ENCODE data around the gene IGLON5. TPM values are rescaled to one million over a fixed set of nuclear protein-coding genes. Genes with fewer than 3 reads are reported as not detected.

The IGLON5 gene
- total and polyA plus RNA-seq, 2 donors from 2014 or later: 0.15 TPM; not detected in 1

DNA sequence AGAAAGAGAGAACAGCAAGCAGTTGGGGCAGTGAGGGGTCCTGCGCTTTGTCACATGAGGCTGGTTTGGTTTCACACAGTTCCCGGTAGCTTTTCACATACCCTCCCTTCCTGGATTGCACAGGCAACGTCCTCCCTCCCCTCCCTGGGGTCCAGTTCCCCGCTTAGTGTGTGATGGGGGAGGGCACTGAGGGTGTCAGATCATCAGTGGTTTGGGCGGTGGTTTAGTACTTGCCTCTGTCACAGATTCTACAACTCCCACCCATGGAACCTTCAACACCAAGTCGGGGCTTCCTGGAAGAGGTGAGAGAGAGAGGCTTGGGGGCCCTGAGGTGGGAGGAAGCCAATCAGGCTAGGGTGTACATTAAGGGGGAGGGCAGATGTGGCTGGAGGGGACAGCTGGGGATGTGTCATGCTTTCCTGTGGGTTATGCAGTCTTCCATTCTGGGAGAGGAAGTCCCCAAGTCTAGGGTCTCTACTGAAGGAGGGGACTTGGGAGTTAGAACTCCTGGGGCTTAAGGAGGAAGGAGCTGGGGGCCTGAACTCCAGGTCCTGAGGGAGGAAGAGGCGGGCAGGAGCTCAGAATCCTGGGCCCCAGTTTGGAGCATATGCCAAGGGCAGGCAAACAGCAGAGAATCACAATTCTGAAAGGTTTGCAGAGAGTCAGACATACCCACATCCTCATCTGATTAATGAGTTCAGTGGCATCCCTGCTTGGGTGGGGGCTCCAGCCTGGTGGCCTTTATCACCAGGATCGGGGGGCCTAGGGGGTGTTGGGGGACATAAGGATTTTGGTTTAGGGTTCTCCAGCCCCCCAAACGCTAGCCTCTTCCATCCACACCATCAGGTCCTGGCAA is 61.4 kb downstream of the IGLON5 start, which contains the start of gene NKG7:
Gene NKG7 (minus strand): TSS at position 6 of the 856 bp plus-strand sequence. CDS start 119 bp downstream, outside the sequence.
- H3K9ac ChIP-seq (ENCODE audit: low read length in 3 of 3): no peak within 1 kb of the TSS
- H3K4me1 ChIP-seq (ENCODE audit: control insufficient read depth in 2 of 3, insufficient read depth in 2 of 3, low read depth in 1 of 3, low read length in 3 of 3): no peaks in the 10 kb centered on the region
- DNase-seq: peak in 2 of 5 donors; percentile 20 to 48
- TF ChIP-seq, protein P1, sequence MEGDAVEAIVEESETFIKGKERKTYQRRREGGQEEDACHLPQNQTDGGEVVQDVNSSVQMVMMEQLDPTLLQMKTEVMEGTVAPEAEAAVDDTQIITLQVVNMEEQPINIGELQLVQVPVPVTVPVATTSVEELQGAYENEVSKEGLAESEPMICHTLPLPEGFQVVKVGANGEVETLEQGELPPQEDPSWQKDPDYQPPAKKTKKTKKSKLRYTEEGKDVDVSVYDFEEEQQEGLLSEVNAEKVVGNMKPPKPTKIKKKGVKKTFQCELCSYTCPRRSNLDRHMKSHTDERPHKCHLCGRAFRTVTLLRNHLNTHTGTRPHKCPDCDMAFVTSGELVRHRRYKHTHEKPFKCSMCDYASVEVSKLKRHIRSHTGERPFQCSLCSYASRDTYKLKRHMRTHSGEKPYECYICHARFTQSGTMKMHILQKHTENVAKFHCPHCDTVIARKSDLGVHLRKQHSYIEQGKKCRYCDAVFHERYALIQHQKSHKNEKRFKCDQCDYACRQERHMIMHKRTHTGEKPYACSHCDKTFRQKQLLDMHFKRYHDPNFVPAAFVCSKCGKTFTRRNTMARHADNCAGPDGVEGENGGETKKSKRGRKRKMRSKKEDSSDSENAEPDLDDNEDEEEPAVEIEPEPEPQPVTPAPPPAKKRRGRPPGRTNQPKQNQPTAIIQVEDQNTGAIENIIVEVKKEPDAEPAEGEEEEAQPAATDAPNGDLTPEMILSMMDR (IDR thresholded peaks at IDR 0.05; ENCODE audit: borderline replicate concordance, extremely low read depth, insufficient read depth): no peak
- FAIRE-seq: no peak
- no peak within 1 kb of the TSS for H3K27ac ChIP-seq (ENCODE audit: low read depth in 2 of 2, low read length in 2 of 2)
- H3K4me3 ChIP-seq (ENCODE audit: low read length in 3 of 3): no peak within 1 kb of the TSS
- H3K36me3 ChIP-seq (ENCODE audit: control insufficient read depth in 2 of 3, insufficient read depth in 3 of 3, low read length in 3 of 3): no peaks in the 10 kb centered on the region
- intact Hi-C loops (cut with DNase I): no loop called here
- no peaks in the 10 kb centered on the region for H3K9me3 ChIP-seq (ENCODE audit: control insufficient read depth in 2 of 3, insufficient read depth in 1 of 3, low read length in 3 of 3)
- H3K27me3 ChIP-seq (ENCODE audit: control insufficient read depth, insufficient read depth, low read length): no peaks in the 10 kb centered on the region

GRCh38 chr19:51375504-51376221 is 64.2 kb downstream of the IGLON5 start:
- Histone ChIP-seq H3K4me1 (ENCODE audit: control insufficient read depth in 2 of 3, insufficient read depth in 2 of 3, low read depth in 1 of 3, low read length in 3 of 3) (no peaks in the 10 kb centered on the region), H3K27ac (ENCODE audit: low read depth in 2 of 2, low read length in 2 of 2) (no peak overlapping the region), H3K27me3 (ENCODE audit: control insufficient read depth, insufficient read depth, low read length) (no peaks in the 10 kb centered on the region), H3K9ac (ENCODE audit: low read length in 3 of 3) (no peak overlapping the region), H3K36me3 (ENCODE audit: control insufficient read depth in 2 of 3, insufficient read depth in 3 of 3, low read length in 3 of 3) (no peaks in the 10 kb centered on the region), H3K9me3 (ENCODE audit: control insufficient read depth in 2 of 3, insufficient read depth in 1 of 3, low read length in 3 of 3) (no peaks in the 10 kb centered on the region), H3K4me3 (ENCODE audit: low read length in 3 of 3) (no peak overlapping the region)
- peak in 1 of 5 donors; percentile 32 for DNase-seq
- no peak for FAIRE-seq
- TF ChIP-seq, protein P1 (IDR thresholded peaks at IDR 0.05; ENCODE audit: borderline replicate concordance, extremely low read depth, insufficient read depth): no peak
- intact Hi-C loops (cut with DNase I): no loop called here

DNA sequence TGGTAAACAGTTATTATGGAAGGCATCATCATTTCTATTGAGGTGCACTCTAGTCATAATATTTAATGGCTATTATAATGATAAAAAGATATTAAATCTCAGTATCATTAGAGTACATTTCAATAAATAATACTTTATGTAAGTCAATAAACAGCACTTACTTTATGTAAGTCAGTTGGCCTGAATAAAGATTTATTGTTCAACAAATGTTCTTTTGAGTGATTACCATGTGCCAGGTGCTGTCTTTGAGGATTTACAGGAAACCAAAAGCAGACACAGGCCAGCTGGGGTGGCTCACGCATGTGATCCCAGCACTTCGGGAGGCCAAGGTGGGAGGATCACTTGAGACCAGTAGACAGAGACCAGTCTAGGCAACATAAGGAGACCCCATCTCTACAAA is 66.0 kb downstream of the IGLON5 start:
- Histone ChIP-seq H3K27me3 (ENCODE audit: control insufficient read depth, insufficient read depth, low read length) (no peaks in the 10 kb centered on the region), H3K36me3 (ENCODE audit: control insufficient read depth in 2 of 3, insufficient read depth in 3 of 3, low read length in 3 of 3) (no peaks in the 10 kb centered on the region), H3K4me1 (ENCODE audit: control insufficient read depth in 2 of 3, insufficient read depth in 2 of 3, low read depth in 1 of 3, low read length in 3 of 3) (no peaks in the 10 kb centered on the region), H3K27ac (ENCODE audit: low read depth in 2 of 2, low read length in 2 of 2) (no peak overlapping the region), H3K4me3 (ENCODE audit: low read length in 3 of 3) (no peak overlapping the region), H3K9me3 (ENCODE audit: control insufficient read depth in 2 of 3, insufficient read depth in 1 of 3, low read length in 3 of 3) (no peaks in the 10 kb centered on the region), H3K9ac (ENCODE audit: low read length in 3 of 3) (no peak overlapping the region)
- no peak for FAIRE-seq
- DNase-seq: no peak
- intact Hi-C loops (cut with DNase I): no loop called here
- TF ChIP-seq, protein P1 (IDR thresholded peaks at IDR 0.05; ENCODE audit: borderline replicate concordance, extremely low read depth, insufficient read depth): no peak

Data from kidney (tissue), 14 donors.